Thyroid gland (tissue), 4 donors: Measurements from ENCODE around the gene MBNL2.

Source experiments
- CTCF ChIP-seq, 6 experiments: fragments of 200-600 bp in 3 of 6; fragments of 450-650 bp in 3 of 6; sonication (generic) in 3 of 6; IDR thresholded peaks; one replicate each; pipeline ENCODE4 v1.5.1; 2016 to 2019; ENCODE audit warnings: antibody characterized with exemption in 6 of 6, mild to moderate bottlenecking in 2 of 6, inconsistent platforms in 1 of 6, moderate library complexity in 1 of 6
- POLR2A ChIP-seq, 2 donors: fragments of 450-650 bp; IDR thresholded peaks; one replicate each; pipeline ENCODE4 v1.6.1; 2017; ENCODE audit warnings: antibody characterized with exemption in 2 of 2, mild to moderate bottlenecking in 2 of 2, moderate library complexity in 1 of 2

GRCh38 chr13:97198753-97199152 lies 23.4 kb upstream of the MBNL2 start:
- TF ChIP-seq CTCF (IDR thresholded peaks at IDR 0.05), result no peak
- TF ChIP-seq POLR2A (IDR thresholded peaks at IDR 0.05), result no peak
